BE2C (cell line): ENCODE results near the gene RETREG1.

Experiments used
- DNase-seq: peaks from one replicate; pipeline ENCODE4 v3.0.0-alpha.2; 2020
- H3K27me3 ChIP-seq: fragments of 250-450 bp; sonication (Bioruptor Pico); 2 replicates; pipeline ENCODE4 v1.5.1; 2020; ENCODE audit warnings: mild to moderate bottlenecking
- H3K36me3 ChIP-seq: fragments of 250-450 bp; sonication (Bioruptor Pico); 2 replicates; pipeline ENCODE4 v1.5.1; 2020; ENCODE audit warnings: mild to moderate bottlenecking
- H3K4me1 ChIP-seq: fragments of 250-450 bp; sonication (Bioruptor Pico); 2 replicates; pipeline ENCODE4 v1.5.1; 2020
- H3K4me3 ChIP-seq: 2 replicates; pipeline ENCODE4 v1.5.1; 2011; ENCODE audit warnings: low read depth, low read length
- H3K9me3 ChIP-seq: fragments of 250-450 bp; sonication (Bioruptor Pico); 2 replicates; pipeline ENCODE4 v1.5.1; 2020
- TF ChIP-seq, protein P1 (sequence below): IDR thresholded peaks from 2 replicates; pipeline ENCODE4 v1.5.1; 2012; ENCODE audit warnings: mild to moderate bottlenecking, low read depth, low read length

The RETREG1 gene

DNA sequence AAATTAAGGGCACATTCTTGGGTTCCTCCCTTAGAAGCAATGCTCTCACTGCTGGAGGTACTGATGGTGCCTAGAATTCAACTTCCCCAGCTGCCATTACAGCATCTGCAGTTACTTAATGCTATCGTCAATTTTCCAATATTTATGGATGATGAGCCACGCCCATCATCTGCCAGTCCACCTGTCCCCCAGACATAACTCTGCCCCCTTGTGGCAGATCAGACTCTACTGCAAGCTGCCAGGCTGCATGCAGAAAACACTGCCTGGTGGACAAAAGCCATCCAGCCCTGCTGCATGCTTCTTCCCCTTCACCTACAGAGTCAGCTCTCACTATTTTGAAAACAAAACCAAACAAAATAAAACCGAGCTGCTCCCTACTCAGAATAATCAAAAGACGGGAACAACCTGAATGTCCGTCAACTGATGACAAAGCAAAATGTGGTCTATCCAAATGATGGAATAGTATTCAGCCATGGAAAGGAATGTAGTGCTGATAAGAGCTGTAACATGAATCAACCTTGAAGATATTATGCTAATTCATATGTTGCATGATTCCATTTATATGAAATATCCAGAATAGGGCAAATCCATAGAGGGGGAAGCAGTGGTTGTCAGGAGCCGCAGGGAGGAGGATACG lies 66.4 kb downstream of the RETREG1 start:
- no peaks in the 10 kb centered on the region for H3K36me3 ChIP-seq
- TF ChIP-seq, protein P1, sequence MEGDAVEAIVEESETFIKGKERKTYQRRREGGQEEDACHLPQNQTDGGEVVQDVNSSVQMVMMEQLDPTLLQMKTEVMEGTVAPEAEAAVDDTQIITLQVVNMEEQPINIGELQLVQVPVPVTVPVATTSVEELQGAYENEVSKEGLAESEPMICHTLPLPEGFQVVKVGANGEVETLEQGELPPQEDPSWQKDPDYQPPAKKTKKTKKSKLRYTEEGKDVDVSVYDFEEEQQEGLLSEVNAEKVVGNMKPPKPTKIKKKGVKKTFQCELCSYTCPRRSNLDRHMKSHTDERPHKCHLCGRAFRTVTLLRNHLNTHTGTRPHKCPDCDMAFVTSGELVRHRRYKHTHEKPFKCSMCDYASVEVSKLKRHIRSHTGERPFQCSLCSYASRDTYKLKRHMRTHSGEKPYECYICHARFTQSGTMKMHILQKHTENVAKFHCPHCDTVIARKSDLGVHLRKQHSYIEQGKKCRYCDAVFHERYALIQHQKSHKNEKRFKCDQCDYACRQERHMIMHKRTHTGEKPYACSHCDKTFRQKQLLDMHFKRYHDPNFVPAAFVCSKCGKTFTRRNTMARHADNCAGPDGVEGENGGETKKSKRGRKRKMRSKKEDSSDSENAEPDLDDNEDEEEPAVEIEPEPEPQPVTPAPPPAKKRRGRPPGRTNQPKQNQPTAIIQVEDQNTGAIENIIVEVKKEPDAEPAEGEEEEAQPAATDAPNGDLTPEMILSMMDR, result peak; percentile 88
- peak; percentile 60 for DNase-seq
- H3K4me1 ChIP-seq, result peaks cover 6% of the 10 kb centered on the region
- no peaks in the 10 kb centered on the region for H3K9me3 ChIP-seq
- H3K27me3 ChIP-seq, result no peaks in the 10 kb centered on the region
- no peak overlapping the region for H3K4me3 ChIP-seq

- TF ChIP-seq, protein P1, result no peak
- Histone ChIP-seq H3K9me3 (no peaks in the 10 kb centered on the region), H3K36me3 (no peaks in the 10 kb centered on the region), H3K27me3 (no peaks in the 10 kb centered on the region), H3K4me3 (no peak overlapping the region), H3K4me1 (peaks cover 6% of the 10 kb centered on the region)
- no peak for DNase-seq
These were observed 67.1 kb downstream of the RETREG1 start for GRCh38 chr5:16549491-16550206.

DNA sequence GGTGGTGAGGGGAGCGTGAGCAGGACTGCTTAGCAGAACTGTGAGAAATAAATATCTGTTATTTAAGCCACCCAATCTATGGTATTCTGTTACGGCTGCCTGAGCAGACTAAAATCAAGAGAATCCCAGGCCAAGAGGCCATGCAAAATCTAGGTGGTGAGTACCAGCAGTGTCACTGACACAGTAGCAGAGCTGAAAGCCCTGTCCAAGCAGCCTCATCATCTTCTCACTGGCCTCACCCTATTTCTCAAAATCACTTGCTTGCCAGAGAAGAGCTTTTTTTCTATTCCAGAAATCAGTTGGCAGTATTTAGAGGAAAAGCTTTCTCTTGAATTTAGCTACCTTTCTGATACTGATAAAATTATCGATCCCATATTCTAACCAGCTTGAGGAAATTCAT lies 68.0 kb downstream of the RETREG1 start:
- H3K36me3 ChIP-seq, result no peaks in the 10 kb centered on the region
- TF ChIP-seq, protein P1, result no peak

GRCh38 chr5:16548115-16548514 lies 68.7 kb downstream of the RETREG1 start:
- H3K27me3 ChIP-seq, result no peaks in the 10 kb centered on the region
- no peak overlapping the region for H3K4me3 ChIP-seq
- H3K36me3 ChIP-seq, result no peaks in the 10 kb centered on the region
- H3K4me1 ChIP-seq, result peaks cover 6% of the 10 kb centered on the region
- no peaks in the 10 kb centered on the region for H3K9me3 ChIP-seq
- DNase-seq, result no peak
- TF ChIP-seq, protein P1, result no peak

More for the DNA sequence above, 68.0 kb downstream of the RETREG1 start:
- no peaks in the 10 kb centered on the region for H3K9me3 ChIP-seq
- H3K4me3 ChIP-seq, result no peak overlapping the region
- H3K27me3 ChIP-seq, result no peaks in the 10 kb centered on the region
- no peak for DNase-seq
- H3K4me1 ChIP-seq, result peaks cover 6% of the 10 kb centered on the region

- Histone ChIP-seq H3K36me3 (no peaks in the 10 kb centered on the region), H3K27me3 (no peaks in the 10 kb centered on the region), H3K4me1 (no peaks in the 10 kb centered on the region), H3K9me3 (no peaks in the 10 kb centered on the region), H3K4me3 (no peak overlapping the region)
- TF ChIP-seq, protein P1, result no peak
- no peak for DNase-seq
These were observed 69.5 kb downstream of the RETREG1 start for GRCh38 chr5:16547200-16547842.

GRCh38 chr5:16546732-16547131 lies 70.1 kb downstream of the RETREG1 start:
- Histone ChIP-seq H3K4me1 (no peaks in the 10 kb centered on the region), H3K27me3 (no peaks in the 10 kb centered on the region), H3K9me3 (no peaks in the 10 kb centered on the region), H3K4me3 (no peak overlapping the region), H3K36me3 (no peaks in the 10 kb centered on the region)
- TF ChIP-seq, protein P1, result no peak
- DNase-seq, result no peak
